DMS114 treated with DMSO at 0.1 percent for 48 hours (cell line): ENCODE results near the gene A4GALT.
"Not testable (repeated sequence)": the region's sequence is repeated elsewhere in the genome, so short reads cannot be mapped to it uniquely, and the experiment has no call there.

ENCODE experiments used
- DNase-seq: peaks from one replicate; lab custom pipeline; 2025; ENCODE audit not compliant: unreplicated experiment; lab: John Stamatoyannopoulos, UW

Gene A4GALT, protein sequence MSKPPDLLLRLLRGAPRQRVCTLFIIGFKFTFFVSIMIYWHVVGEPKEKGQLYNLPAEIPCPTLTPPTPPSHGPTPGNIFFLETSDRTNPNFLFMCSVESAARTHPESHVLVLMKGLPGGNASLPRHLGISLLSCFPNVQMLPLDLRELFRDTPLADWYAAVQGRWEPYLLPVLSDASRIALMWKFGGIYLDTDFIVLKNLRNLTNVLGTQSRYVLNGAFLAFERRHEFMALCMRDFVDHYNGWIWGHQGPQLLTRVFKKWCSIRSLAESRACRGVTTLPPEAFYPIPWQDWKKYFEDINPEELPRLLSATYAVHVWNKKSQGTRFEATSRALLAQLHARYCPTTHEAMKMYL

DNA sequence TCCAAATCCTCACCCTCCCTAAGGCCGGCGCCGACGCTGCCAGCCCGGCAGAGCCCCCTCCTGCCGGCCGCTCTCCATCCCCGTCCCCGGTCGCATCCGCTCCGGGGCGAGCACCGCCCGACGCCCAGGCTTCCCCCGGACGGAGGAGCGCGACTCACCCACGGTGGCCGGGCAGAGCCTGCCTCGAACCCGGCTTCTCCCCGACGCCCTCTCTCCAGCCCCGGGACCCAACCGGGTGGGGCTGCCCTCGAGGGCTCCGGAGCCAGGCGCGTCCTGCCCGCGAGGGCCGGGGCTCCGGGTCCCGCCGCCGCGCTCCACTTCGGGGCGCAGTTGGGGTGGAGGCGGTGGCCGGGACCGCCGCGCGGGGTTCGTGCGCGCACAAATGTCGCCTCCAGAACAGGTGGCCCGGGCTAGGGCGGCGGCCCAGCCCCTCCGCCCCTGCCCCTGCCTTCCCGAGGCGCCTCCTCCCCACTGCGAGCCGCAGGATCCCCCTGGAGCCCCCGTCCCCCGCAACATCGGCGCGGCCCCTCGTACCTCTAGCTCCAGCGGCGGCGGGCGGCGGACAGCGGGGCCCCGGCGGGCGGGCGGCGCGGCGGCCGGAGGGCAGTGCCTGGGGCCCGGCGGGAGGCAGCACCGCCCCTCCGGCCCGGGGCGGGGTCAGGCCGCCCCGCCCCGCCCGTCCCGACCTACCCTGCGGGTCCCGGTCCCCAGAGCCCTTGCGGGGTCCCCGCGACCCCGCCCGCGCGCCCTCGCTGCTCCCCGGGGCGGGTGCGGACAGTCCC is at the start of gene A4GALT:
A4GALT (minus strand) TSS at position 608 of the 782 bp plus-strand sequence. CDS start 26,919 bp downstream, outside the sequence.
- DNase-seq: no peak

- no peak for DNase-seq
These were observed 49.7 kb upstream of the A4GALT start for GRCh38 chr22:42770448-42770726.

GRCh38 chr22:42769574-42770447 is 49.1 kb upstream of the A4GALT start:
- no peak for DNase-seq

DNA sequence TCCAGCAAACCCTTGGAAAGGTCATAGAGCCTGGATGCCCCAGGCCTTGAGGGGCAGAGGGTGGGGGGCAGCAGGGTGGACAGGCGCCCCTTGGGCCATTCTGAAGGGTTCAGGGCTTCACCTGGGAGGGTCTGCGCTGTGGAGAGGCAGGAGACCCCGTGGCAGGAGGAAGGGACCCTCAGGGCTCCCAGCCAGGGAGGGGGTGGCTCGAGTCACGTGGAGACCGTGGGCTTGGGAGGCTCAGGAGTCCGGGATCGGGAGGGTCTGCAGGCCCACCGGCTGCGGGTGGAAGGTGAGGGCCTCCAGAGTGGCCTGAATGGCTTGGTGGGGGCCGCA is 48.5 kb upstream of the A4GALT start:
- no peak for DNase-seq

DNA sequence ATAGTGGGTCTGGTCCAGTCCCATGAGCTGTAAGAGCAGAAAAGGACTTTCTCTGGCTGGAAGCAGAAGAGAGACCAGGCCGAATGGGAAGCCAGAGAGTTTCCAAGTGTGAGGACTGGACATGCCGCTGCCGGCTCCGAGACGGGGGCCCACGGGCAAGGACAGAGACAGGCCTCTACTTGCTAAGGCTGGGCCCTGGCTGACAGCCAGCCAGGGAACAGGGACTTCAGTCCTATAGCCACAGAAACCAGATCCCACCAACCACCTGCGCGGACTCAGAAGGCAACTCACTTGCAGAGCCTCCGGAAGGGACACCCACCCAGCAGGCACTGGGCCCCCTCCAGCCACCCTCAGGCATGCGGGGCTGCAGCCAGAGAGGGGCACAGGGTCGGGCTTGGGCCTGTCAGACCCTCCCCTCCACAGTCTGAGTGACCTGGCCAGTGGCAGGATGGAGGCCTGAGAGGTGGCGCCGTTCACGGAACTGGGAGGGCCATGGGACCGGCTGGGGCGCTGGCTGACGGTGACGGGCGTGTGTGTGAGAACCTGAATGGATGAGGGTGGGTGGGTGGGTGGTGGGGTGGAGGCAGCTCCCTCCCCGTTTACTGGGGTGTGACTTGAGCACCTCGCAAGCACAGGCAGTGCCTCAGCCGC is 47.8 kb upstream of the A4GALT start:
- DNase-seq: no peak

GRCh38 chr22:42766860-42767259 is 46.2 kb upstream of the A4GALT start:
- DNase-seq: no peak

DNA sequence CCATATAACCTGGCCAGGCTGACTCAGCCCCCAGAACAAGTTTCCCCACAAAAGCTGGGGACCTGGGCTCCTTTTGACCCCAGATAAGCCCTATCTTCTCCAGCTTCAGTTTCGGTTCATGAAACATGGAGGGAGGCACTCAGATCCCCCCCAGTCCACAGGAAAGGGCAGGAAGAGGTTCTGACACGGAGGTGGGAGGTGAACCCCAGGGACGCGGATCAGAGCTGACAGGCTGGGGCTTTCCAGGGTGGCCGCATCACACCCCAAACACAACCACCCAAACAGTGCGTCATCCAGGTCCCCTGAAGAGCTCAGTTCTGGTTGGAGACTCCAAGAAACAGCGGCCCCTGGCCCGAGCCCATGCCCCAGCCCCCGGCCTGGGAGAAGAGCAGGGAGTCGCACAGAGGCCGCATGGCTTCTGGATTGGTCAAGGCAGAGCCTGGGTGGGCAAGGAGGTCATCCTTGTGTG is 44.3 kb upstream of the A4GALT start:
- no peak for DNase-seq

DNA sequence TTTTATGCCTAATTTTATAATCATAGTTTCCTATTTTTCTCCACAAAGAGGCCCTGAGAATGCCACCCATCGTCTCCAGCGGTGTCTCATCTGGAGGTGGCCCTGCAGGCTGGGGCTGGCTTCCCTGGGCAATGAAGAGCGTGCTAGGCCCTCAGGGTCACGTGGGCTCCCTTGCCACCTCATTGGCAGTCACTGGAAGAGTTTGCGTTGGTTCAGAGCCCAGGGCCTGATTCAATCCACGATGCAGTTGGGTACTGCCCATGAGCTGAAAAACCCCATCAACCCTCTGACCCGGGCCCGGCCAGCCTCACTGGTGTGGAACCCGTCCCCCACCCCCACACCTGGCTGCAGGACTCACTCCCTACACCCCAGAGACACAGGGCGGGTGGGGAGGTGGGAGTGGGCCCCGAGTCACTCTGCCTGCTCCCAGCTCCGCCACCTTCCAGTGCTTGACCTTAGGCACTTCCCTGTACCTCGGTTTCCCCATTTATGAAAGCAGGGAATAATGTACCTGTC is 43.4 kb upstream of the A4GALT start:
- no peak for DNase-seq

GRCh38 chr22:42760806-42761565 is 40.3 kb upstream of the A4GALT start:
- DNase-seq: no peak

DNA sequence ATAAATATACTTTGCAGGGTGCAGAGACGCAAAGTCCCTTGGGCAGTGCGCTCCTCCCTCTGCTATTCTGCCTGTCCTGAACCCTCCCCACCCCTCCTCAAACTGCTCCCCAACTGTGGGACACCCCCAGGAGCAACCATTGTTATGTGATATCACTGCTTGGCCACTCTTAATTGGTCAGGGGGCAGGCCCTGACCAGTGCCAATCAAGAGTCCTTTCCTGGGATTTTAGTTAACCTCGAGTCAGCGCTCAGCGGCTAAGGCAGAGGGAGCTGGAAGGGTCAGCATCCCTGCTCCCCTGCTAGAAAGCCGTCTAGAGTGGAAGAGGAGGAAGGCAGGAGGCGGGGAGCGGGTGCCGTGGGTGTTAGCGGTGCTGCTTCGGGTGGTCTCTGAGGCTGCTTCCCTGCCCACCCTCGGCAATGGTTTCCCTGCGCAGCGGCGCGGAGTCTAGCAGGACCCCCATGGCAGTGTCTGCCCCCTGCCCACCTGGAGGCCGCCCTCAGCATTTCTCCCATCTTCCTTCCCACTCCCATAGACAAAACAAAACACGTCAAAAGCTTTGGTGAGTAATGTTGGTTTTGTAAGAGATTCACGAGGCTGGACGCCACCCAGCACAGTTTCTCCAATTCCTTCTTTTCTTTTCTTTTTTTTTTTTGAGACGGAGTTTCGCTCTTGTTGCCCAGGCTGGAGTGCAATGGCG is 38.4 kb upstream of the A4GALT start:
- no peak for DNase-seq

GRCh38 chr22:42755553-42755952 is 34.9 kb upstream of the A4GALT start:
- not testable (repeated sequence) for DNase-seq

DNA sequence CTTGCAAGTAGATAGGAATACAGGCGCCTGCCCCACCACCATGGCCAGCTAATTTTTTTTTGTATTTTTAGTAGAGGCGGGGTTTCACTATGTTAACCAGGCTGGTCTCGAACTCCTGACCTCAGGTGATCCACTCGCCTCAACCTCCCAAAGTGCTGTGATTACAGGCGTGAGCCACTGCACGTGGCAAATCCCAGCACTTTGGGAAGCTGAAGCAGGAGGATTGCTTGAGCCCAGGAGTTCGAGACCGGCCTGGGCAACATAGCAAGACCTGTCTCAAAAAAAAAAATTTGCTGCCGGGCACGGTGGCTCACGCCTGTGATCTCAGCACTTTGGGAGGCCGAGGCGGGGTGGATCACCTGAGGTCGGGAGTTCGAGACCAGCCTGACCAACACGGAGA is 34.5 kb upstream of the A4GALT start:
- DNase-seq: not testable (repeated sequence)

DNA sequence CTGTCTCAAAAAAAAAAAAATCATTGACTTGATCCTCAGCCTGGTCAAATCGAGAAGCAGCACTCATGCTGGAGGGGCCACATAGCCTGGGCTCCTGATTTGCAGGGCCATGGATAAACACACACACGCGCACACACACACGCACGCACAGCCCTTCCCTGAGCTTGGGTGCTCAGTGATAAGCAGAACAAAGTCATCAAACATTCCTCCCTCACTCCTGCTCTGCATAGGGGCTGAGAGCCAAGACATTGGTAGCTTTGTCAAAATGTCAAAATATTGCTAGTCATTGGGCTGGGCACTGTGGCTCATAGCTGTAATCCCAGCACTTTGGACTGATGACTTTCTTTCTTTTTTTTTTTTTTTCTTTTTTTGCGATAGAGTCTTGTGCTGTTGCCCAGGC is 34.0 kb upstream of the A4GALT start:
- no peak for DNase-seq

DNA sequence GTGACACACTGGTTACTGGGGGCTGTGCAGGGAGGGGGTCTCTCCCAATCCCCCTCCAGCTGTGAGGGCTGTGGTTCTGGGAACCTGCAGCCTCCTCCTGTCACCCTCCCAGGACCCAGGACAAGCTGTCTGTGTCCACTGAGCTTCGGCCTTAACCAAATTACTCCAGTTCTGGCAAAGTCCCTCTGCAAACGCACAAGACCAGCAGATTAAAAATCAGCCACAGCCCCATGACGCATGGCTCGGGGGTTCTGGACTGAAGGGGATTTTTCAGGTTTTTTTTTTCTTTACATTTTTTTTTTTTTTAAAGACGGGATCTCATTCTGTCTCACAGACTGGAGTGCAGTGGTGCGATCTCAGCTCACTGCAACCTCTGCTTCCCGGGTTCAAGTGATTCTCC is 32.2 kb upstream of the A4GALT start:
- DNase-seq: no peak

GRCh38 chr22:42752230-42752746 is 31.6 kb upstream of the A4GALT start:
- DNase-seq: no peak

GRCh38 chr22:42750421-42750820 is 29.8 kb upstream of the A4GALT start:
- DNase-seq: not testable (repeated sequence)

DNA sequence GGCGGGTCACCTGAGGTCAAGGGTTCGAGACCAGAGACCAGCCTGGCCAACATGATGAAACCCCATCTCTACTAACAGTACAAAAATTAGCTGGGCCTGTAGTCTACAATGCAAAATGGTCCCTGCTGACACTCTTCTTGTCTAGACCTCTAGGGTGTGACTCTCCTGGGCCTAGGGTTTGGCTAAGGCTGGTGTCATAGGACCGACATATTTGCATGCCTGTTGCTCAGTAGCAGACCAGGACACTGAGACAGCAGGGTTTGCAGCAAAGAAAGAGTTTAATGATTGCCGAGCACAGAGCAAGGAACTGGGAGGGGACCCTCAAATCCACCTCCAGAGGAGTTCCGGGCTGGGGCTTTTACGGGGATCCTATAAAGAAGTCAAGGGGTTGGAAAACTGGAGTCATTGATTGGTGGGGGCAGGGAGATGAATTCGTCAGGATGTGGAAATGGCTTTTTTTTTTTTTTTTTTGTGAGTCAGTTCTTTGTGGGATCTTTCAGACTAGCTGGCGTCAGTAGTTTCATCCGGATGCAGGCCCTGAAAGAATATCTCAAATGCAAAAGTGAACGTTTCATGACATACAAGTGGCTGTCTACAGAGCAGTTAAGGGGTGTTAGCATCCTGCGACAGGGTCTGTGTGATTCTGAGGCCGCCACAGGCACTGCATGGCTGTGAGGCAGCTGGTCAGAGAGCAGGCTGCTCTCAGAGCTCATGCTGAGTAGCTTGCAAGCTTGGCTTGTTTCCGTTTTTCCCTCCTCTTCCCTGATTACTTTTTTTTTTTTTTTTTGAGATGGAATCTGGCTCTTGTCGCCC is 27.2 kb upstream of the A4GALT start:
- DNase-seq: no peak

- DNase-seq: no peak
These were observed 24.4 kb upstream of the A4GALT start for GRCh38 chr22:42745118-42745517.
